Stimulated activated CD8-positive, alpha-beta memory T cell treated with anti-CD3 and anti-CD28 coated beads, Interleukin-15, amount 100 ng/mL, for 4 hours (primary cell): ENCODE results near the gene NRP1.

Experiments used
- DNase-seq, 2 donors: peaks; one replicate each; pipeline ENCODE4 v3.0.0-alpha.2; 2020; ENCODE audit warnings: low read depth in 2 of 2

NRP1 gene

DNA sequence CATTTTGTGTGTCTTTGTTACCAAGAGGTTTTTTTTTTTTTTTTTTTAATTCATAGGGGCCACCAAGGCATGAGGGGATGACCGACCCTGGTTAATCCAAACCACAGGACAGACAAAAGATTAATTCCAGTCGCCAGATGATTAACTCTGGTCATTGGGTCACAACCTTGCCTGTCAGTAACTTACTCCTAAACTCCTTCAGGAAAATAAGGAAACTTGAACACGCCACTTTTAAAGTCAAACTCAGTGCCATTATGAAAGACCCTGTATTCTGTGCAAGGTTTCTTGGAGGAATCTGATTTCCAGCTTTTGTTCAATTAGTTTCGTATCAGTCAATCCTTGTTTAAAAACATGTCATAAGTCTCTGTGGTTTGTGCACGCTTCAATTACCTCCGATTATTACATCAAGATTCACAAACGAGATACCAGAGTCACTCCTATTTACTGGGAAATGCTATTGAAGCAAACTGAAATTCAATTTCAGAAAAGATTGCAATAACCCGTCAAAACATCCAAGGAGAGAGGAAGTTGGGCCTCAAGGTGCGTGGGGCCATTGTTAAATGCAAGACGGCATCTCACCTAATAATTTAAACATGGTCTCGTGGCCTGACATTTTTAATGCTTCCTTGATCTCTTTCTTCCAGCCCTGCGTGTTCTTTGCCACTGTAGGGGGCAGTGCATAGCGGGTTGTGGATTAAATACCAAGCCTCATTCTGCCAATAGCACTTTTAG, 44.0 kb downstream of the NRP1 start:
- DNase-seq, result no peak

DNA sequence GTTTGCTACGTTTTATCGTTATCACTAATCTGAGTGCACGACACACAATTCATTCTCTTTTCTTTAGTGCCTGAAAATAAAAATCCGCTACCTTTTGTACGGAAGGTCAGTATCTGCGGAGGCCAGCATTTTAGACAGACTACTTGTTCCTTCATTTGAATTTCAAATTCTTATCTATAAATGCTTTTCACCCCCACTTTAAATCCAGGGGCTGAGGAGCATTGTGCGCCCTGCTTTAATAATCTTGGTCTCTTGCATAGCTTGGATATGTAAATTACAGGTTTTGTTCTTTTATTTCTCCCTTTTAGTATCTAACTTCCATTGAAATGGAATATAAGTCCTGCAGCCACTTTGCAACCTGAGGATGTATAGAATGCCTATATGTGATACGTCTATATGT, 44.7 kb downstream of the NRP1 start:
- no peak for DNase-seq

DNA sequence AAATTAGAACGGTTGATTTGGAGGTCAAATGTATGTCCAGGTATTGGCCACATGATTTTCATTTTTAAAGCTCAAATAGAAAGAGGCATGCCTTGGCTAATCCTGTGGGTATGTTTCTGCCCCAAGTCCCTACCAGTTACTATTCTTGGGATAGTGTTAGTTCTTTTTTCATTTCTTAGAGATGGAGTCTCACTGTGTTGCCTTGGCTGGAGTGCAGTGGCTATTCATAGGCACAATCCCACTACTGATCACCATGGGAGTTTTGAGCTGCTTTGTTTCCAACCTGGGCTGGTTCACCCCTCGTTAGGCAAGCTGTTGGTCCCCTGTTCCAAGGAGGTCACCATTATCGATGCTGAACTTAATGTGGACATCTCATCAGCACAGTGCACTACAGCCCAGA, 46.3 kb downstream of the NRP1 start:
- no peak for DNase-seq

DNA sequence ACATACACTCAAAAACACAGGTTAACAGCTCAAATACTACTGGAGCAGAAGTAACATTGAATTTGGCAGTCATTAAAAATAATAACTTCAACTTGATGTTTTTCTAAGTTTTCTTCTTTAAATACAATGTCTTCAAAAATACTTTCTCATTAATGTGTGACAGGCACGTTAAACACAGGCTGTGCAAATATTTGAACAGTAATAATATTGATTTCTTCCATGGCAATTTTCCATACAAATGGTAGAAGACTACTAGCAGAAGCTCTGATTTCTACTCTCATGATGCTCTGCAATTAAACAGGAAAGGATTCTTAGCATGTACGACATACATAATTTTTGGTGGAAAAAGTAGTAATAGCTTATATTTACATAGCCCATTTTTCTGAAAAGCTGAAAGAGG, 47.4 kb downstream of the NRP1 start:
- no peak for DNase-seq

DNA sequence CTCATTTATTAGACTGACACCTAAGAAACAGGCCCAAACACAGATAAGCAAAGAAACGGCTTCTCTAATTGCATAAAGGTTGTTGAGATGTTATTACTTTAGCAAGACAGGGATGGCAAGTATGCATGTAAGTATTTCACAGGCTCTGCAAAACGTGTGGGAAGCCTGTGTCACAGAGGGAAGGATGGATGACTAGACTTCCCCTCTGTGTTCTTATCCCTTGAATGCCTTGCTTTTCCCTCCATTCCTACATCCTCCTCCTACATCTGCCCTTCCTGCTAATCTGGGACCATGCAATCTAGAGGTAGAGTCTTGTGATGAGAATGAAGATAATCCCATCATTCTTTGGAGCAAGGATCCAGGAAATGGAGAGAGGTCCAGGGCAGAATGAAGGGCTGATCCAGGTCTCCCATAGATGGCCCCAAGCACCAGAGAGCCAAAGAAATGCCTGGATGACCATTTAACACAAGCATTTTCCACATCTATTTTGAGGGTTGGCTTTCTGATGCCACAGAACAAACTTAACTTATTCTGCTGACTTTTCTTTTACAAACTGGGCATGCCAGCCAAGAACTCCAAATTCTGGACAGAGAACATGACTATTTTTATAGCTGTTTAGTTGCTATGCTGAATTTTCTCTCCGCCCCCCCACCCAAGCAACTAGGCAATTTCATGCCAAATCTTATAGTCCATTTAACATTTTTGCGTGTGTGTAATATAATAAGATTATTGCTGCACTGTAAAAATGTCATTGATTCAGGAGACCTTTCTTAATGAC, 48.1 kb downstream of the NRP1 start:
- DNase-seq, result no peak

DNA sequence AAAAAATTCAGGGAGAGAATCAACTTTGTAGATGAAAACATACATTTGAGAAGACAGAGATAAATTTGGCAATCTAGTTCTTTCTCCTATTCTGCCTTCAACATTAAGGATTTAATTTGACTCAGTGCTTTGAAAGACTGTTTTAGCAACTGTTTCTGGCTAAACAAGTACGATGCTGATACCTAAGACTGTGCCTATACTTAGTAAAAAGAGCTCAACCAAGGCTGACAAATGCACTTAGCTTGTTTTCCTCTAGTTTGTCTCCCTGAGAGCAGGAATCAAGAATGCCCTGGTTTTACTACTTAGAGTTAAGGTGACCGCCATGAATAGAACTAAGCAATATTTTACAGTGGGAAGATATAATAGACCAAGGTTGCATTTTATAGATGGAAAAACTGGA, 49.5 kb downstream of the NRP1 start:
- DNase-seq, result no peak

DNA sequence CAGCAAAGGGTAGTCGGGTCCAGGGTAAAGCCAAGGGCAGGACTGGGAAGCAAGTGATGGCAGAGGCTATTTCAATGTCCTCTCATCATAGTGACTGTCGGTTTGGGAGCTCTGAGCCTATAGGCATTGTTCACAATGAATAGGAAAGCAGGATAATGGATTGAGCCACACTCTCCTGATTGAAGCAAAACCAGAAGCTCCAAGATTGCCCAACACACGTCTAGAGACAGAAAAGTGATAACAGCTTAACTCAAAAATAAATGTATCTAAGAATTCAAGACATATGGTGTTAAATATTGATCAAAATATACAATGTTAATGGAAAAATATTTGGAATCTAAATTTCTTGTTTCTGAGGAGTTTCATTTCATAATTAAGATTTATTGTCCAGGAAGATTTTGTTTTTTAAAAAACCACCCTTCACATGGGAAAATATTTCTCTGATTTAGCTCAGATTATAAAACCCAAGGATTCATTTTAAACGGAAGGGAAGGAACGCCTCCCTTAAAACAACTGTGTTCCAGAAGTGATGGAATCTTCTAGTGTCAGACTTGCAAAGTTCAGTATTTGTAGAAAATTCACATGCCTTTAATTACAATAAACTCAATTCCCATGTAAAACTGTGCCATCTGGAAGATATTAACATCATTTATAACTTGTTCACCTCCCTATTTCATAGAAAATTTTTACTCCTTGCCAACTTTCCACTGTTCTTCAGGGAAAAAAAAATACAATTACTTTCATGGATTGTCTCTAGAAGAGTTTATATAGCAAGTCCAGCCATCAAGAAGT, 54.5 kb downstream of the NRP1 start:
- DNase-seq, result no peak

DNA sequence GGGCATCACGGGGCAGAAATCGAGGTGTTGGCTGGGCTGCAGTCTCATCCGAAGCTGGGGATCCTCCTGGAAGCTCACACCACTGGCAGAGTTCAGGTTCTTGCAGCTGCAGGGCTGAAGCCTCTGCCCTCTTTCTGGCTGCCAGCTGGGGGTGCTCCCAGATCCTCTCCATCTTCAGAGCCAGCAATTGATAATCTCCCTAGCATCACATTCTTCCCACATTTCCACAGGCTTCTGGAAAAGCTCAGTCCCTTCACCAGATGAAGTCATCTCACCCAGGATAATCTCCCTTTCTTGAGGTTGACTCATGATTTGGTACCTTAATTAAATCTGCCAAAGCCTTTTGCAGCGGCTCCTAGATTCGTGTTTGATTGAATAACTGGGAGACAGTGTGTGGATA, 55.2 kb downstream of the NRP1 start:
- no peak for DNase-seq

DNA sequence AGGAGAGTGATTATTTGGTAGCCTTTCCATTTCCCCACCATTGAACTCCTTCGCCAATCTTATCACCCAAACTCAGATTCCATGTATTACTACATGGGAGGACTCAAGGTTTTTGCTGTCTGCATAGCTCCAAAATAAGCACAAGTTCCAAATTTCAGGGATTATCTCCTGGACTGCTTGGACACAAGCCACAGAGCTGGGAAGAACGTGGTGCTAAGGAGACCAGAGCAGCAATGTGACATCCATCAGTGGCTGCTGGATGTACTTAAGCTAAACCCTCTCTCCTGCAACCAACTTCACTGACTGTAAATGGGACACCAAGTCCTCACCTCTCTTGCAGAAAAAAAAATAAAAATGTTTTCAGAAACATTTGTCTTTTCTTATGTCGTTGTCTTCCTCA, 56.3 kb downstream of the NRP1 start:
- DNase-seq, result no peak

DNA sequence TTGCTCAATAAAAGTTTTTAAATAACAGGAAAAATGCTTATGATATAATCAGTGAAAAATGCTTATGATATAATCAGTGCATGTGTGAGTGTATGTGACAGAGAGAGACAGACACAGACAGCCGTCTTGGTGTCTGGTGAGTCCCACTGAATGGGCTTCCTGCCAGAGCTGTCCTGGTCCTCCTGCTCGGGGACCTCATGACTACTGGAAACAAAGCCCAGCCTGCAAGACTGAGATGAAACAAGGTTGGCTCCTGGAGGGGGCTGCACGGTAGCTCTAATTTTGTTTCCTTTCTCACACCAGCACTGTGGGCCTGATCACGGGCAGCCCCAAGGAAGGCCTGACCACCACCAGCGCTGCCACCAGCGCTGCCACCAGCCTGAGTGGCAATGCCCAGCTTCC, 57.3 kb downstream of the NRP1 start:
- DNase-seq, result no peak

DNA sequence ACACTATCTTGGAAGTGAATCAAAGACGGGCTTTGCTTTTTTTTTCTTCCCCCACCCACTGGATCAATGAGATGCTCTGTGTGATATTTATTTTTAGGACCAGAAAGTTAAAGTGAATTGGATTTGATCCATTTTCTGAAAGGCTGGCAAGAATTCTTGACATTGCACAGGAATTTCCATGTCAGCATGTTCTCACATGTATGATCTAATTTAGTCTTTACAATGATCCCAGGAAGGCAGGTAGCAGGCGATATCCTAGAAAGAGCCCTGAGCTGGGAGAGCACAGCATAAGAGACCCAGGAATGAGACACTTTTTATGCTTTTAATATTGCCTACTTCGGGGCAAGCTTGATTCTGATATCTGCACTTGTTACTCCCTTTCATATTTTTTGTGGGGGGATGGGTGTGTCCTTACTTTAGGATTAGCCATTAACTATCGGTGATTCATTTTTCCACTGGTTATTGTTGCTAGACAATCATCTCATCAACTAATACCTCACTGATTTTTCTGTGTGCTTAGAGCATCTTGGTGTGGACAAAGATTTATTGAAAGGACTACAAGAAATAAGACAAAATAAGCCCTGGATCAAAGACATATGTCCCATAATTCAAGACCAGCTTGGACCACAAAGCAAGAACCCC, 58.1 kb downstream of the NRP1 start:
- DNase-seq, result no peak

DNA sequence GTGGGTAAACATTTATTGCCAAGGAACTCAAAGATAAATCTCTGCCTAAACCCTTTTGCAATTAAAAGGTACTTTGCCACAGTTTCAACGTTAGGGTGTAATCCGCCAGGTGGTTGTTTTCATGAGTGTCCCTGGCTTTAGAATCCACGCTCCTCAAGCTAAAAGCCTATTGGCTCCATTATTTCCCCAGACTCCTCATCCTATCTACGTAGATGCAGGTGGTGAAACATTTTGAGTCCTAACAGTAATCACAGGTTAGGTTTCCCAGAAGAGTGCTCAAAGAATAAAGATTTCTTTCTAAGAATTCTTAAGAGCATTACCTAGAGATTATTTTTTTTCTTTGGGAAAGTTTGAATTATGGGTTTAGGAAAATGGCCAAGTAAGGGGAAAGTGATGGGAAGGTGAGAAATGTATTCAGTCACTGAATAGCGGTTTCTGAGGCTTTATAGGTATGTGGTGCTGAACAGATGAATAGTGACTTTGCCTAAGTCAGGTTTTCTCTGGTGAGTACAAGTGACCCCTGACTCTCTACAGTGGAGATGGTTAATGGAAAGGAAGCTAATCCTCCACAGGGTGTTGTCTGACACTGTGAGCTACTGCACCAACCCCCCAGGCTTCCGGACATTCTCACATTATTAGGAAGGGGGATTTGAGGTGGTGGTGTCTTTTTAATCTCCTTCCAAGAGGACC, 60.2 kb downstream of the NRP1 start:
- DNase-seq, result no peak

DNA sequence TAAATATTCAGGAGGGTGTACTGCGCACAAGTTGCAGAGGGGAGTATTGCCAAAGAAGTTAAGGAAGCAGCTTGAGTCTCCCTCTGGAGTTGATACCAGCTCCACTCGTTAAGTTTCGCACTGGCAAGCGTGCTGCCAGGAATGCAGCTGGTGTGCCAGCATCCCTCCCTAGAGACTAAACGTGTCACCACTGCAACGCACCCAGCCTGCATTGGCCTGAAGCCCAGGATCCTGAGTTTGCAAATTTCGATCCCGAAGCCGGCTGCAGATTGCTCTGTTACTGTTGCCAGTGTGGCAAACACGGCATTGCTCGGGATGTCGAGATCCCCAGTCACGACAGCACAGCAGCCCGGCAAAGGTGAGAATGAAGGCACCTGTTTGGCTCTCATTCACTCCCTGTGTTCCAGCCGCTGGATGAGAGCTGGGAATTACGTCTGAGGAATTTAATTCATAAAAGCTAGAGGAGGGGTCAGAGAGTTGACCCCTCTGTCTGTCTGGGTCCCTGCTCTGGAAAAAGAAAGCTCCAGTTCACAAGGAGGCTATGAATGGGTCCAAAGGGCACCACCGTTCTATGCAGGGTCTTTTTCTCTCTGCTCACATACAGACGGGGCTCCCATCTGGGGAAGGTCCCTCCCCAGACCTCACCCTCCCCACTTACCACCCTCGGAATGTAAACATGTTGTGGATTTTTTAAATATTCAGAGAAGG, 61.0 kb downstream of the NRP1 start:
- DNase-seq, result no peak

DNA sequence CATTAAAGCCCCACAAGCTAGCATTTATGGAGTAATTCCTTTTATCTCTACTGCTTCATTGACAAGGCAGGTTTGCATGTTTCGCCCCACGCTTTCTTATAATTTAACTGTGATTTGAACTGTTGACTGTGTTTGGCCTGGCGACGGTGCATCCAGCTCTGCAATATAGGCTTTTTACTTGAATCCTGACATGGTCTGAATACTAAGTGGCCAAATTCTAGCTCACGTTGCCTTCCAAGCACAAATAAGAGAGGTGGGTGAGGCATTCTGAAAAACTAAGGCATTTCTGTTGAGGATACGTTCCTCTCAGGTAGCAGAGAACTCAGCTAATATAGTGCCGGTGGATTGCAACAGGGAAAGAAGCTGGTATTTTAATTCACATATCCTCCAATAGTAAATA, 61.8 kb downstream of the NRP1 start:
- no peak for DNase-seq

DNA sequence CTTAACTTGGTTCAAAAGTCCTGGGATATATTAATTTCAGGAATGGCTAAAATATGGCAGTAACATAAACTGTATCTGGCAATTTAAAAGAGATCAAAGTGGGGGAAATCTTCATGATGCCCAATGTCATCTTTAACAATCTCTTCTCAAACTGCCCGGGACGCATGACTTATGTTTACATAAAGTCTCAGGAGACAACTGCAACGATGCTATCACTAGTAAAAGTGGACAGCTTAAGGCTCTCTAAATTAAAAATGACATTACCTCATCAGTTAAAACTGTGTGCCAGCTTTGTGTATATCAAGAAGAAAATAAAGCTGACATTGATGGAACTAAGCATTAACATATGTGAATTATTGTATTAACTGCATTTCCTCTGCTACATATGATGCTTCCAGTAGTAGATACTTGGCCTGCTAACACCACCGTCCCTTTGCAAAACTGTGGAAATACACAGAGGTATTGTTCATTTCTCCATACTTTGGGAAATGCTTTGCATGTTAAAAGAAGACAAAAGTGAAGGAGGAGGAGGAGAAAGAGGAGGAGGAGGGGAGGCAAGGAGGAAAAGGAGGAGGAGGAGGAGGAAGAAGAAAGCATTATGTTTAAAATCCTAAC, 62.4 kb downstream of the NRP1 start:
- DNase-seq, result no peak

DNA sequence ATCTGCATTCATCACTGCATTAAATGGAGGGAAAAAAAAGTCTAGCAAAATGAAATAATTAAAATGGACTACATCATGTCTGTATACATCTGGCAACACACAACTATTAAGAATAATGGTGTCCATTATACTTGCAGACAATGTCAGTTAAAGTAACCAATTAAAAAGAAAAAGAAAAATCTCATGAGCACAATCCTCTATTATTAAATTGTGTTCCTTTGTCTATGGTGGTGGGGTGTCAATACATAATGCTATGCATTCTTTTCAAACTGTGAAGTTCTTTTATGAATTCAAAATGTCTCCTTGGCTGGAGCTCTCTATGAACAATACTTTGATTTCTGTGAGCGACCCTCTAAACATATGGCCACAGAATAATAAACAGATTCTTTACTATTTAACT, 63.5 kb downstream of the NRP1 start:
- DNase-seq, result no peak

DNA sequence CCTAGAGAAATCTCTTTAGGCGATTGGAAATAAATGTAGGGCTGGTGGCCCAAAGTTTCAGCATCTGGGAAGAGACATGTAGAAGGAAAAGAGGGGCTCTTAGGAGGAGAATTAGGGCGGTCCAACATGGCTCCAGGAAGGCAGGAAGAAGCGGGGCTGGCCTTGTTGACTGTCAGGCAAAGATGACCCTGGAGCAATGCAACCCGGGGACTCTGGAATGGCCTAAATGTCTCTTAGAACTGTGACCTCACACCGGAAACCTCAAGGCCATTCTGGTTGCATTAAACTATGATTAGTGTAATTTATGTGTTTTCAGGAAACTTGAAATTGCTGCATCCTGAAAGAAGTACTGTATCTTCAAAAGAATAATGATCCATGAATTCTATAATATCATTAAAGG, 66.8 kb downstream of the NRP1 start:
- no peak for DNase-seq

DNA sequence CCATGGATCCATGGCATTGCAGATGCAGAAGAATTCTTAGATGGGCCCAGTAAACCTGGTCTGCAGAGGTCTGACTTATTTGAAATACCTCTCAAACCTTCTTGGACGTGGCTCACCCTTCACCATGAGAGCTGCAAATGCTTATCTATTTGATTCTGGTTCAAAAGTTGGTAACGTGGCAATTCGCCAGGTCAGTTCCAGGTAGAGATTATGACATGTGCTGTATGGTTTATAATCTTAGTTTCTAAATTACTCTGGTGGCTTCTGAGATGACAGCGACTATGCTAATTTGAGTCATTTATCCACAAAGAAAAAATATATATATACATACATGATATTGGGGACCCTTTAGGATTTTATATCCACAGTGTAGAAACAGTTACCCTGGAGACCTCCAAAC, 68.8 kb downstream of the NRP1 start:
- no peak for DNase-seq

DNA sequence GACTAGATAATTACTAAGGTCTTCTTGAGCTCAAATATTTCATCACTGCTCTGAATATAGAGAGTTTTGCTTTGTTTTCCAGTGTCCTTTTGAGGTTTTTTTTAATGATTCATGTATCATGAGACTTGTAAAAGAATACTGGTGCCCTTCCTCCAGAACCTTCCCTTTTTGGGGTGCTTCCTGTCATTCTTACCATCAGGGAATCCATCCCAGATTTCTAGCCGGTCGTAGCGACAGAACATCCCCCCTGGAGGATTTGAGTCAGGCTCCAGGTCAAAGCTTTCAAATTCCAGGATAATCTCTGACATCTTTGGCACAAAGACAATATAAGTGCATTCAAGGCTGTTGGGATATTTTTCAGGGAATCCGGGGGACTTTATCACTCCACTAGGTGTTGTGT, 71.0 kb downstream of the NRP1 start:
- no peak for DNase-seq

DNA sequence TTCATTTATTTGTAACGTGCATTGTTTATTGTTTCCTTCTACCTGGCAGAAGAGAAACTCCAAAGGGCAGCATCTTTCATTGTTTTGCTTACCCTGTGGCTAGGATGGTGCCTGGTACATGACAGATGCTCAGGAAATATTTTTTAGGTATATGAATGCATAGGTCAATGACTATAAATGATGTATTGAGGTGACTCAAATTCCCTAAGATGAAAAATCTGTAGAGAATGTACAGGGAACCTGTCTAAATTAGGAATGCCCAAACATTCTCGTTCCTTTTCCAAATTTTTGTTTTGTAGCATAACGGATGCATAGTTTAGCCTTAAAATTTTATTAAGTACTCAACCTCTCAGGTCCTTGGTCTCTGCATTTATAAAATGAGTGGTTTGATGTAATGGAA, 71.6 kb downstream of the NRP1 start:
- no peak for DNase-seq
